C4-2B (cell line): ENCODE measurements around the gene RHEB.

Experiments used
- ZFX ChIP-seq: fragments of 450-650 bp; IDR thresholded peaks from 2 replicates; pipeline ENCODE4 v1.6.1; 2017
- TF ChIP-seq, protein P1 (sequence below): fragments of 450-650 bp; conservative IDR thresholded peaks from 2 replicates; pipeline ENCODE4 v1.5.1; 2017; ENCODE audit warnings: mild to moderate bottlenecking

GRCh38 chr7:151558575-151558974 lies 38.9 kb upstream of the RHEB start:
- TF ChIP-seq, protein P1, sequence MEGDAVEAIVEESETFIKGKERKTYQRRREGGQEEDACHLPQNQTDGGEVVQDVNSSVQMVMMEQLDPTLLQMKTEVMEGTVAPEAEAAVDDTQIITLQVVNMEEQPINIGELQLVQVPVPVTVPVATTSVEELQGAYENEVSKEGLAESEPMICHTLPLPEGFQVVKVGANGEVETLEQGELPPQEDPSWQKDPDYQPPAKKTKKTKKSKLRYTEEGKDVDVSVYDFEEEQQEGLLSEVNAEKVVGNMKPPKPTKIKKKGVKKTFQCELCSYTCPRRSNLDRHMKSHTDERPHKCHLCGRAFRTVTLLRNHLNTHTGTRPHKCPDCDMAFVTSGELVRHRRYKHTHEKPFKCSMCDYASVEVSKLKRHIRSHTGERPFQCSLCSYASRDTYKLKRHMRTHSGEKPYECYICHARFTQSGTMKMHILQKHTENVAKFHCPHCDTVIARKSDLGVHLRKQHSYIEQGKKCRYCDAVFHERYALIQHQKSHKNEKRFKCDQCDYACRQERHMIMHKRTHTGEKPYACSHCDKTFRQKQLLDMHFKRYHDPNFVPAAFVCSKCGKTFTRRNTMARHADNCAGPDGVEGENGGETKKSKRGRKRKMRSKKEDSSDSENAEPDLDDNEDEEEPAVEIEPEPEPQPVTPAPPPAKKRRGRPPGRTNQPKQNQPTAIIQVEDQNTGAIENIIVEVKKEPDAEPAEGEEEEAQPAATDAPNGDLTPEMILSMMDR: no peak
- TF ChIP-seq ZFX: no peak
